Suprapubic skin (tissue), 4 donors: Measurements from ENCODE around the gene CHL1.

ENCODE experiments used
- CTCF ChIP-seq, 2 donors: fragments of 200-600 bp in 1 of 2; fragments of 450-650 bp in 1 of 2; sonication (generic) in 1 of 2; IDR thresholded peaks; one replicate each; pipeline ENCODE4 v1.5.1; 2016 to 2019; ENCODE audit warnings: antibody characterized with exemption in 2 of 2, mild to moderate bottlenecking in 1 of 2, moderate library complexity in 1 of 2
- EP300 ChIP-seq: sonication (generic); formaldehyde crosslinking; IDR thresholded peaks from one replicate; pipeline ENCODE4 v1.6.1; 2017; ENCODE audit warnings: antibody characterized with exemption
- POLR2A ChIP-seq, 2 donors: fragments of 450-650 bp; IDR thresholded peaks; one replicate each; pipeline ENCODE4 v1.6.1; 2017; ENCODE audit warnings: antibody characterized with exemption in 2 of 2, mild to moderate bottlenecking in 2 of 2, moderate library complexity in 2 of 2
- POLR2AphosphoS5 ChIP-seq, 3 donors: sonication (generic); formaldehyde crosslinking; IDR thresholded peaks; one replicate each; pipeline ENCODE4 v1.6.1; 2017; ENCODE audit warnings: antibody characterized with exemption in 3 of 3

GRCh38 chr3:362681-363338, 166.2 kb downstream of the CHL1 start:
- TF ChIP-seq POLR2A (IDR thresholded peaks at IDR 0.05) (no peak), CTCF (IDR thresholded peaks at IDR 0.05) (no peak), POLR2AphosphoS5 (IDR thresholded peaks at IDR 0.05) (no peak), EP300 (no peak)
